ENCODE measurements around the gene VWA5B1.

The VWA5B1 gene

DNA sequence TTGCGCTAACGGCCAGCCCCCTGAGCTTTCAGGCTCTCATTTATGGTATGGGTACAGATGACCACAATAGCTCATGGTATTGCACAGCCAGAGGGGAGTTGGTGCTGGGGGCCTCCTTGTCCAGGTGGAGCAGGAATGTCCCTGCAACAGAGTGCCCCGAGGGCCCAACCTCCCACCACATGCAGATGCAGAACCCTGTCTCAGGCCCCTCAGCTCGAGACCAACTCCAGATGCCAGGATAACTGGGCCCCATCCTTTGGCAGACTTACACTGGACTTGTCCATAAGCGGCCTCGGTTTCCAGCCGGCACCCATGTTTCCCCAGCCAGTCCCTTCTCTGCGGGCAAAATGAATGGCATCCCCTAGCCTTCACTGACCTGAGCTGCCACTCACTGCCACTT is 67.1 kb downstream of the VWA5B1 start:
- no peak for DNase-seq (ENCODE audit: low read depth)
- TF ChIP-seq CTCF (IDR thresholded peaks at IDR 0.05; ENCODE audit: low read depth, low read length, missing control alignments): no peak
- no peak overlapping the region for H3K4me3 ChIP-seq (ENCODE audit: low read depth, low read length)

- no peak for TF ChIP-seq CTCF (IDR thresholded peaks at IDR 0.05; ENCODE audit: low read depth, low read length, missing control alignments)
- no peak for DNase-seq (ENCODE audit: low read depth)
- no peak overlapping the region for H3K4me3 ChIP-seq (ENCODE audit: low read depth, low read length)
Observed at GRCh38 chr1:20358761-20359263, 68.1 kb downstream of the VWA5B1 start.

- DNase-seq (ENCODE audit: low read depth): no peak
- H3K4me3 ChIP-seq (ENCODE audit: low read depth, low read length): no peak overlapping the region
- no peak for TF ChIP-seq CTCF (IDR thresholded peaks at IDR 0.05; ENCODE audit: low read depth, low read length, missing control alignments)
Observed at GRCh38 chr1:20359451-20360330, 69.0 kb downstream of the VWA5B1 start.

DNA sequence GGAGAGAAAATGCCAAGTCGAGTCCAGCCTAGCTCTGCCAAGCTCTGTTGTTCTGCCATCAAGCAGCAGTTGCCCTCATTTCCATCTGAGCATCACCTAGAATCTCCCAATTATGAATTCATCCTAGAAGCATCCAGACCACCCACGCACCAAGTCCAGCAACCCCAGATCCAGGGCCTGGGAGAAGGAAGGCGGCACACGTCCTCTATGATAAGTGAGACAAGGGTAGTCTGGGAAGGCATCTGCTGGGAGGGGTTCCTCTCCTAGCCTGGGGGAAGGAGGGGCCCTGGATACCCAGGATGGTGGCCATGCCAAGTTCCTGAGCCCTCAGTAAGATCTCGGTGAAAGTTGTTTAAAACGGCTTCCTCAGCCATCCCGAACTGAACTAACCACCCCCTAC is 70.7 kb downstream of the VWA5B1 start:
- no peak for DNase-seq (ENCODE audit: low read depth)
- H3K4me3 ChIP-seq (ENCODE audit: low read depth, low read length): no peak overlapping the region
- no peak for TF ChIP-seq CTCF (IDR thresholded peaks at IDR 0.05; ENCODE audit: low read depth, low read length, missing control alignments)

DNA sequence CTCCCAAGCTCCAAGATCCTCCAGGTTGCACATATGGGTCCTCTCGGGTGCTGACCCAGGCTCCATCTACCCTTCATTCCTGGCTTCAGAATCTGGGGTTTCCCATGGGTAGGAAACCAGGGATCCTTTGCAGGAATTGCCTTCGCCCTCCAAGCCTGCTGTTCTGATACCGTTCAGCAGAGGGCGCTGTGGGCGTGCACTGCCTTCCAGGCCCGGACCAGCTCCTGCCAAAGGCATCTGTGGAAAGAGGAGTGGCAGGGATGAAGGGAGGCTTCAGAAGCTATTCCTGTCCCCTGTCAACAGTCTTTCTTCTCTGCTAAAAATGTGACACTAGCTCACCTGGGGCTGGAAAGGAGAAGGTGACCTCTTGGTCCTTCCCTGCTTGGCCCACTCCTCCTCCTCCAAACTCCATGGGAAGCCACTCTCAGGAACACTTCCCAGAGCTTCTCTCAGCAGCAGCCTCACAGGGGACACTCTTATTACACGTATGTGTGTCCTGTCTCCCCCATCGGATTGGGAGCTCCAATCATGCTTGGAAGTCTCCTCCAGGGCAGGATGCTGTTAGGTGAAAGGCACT is 71.2 kb downstream of the VWA5B1 start:
- peak; percentile 82 for TF ChIP-seq CTCF (IDR thresholded peaks at IDR 0.05; ENCODE audit: low read depth, low read length, missing control alignments)
- H3K4me3 ChIP-seq (ENCODE audit: low read depth, low read length): no peak overlapping the region
- DNase-seq (ENCODE audit: low read depth): no peak

DNA sequence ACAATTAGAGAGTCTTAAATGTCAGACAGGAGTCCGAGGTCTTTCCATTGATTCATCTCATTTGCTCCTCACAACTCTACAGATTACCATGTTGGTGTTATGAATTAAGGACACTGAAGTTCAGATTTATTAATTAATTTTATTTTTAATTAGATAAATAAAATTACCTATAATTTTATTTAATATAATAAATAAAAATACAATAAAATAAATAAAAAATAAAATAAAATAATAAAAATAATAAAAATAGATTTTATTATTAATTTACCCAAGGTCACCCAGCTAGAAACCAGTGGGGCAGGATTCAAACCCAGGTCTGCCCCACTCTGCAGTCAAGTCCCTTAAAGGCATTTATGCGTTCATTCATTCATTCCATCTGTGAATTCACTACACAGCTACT is 72.2 kb downstream of the VWA5B1 start:
- no peak for DNase-seq (ENCODE audit: low read depth)
- no peak for TF ChIP-seq CTCF (IDR thresholded peaks at IDR 0.05; ENCODE audit: low read depth, low read length, missing control alignments)
- H3K4me3 ChIP-seq (ENCODE audit: low read depth, low read length): no peak overlapping the region

Measured in GM12864 (cell line).